GM18868 (cell line): ENCODE results near the gene ARHGAP8.
"Not testable (repeated sequence)": the region's sequence is repeated elsewhere in the genome, so short reads cannot be mapped to it uniquely, and the experiment has no call there.

ENCODE experiments used
- ATAC-seq: cut with Tn5 transposase; IDR thresholded peaks from one replicate; pipeline ENCODE4 v1.9.1; 2021; ENCODE audit warnings: mild to moderate bottlenecking, moderate library complexity; ENCODE audit not compliant: unreplicated experiment

ARHGAP8 gene

DNA sequence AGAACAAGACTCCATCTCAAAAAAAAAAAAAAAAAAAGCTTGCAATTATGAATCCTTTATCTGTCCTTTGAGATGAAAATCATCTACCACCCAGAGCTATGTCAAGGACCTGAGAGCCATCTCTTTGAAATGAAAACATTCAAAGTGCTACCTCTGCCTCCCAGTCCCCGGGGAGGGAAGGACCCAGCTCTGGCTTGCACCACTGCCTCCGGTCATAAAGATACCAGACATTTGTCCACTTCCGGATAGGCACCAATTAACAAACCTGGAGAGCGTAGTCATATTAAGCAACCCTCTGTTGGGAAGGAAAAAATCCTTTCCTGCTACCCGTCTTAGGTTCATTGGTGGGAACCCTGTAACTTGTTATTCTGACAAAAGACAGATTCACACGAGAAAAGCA, 98.6 kb downstream of the ARHGAP8 start:
- ATAC-seq, result no peak

DNA sequence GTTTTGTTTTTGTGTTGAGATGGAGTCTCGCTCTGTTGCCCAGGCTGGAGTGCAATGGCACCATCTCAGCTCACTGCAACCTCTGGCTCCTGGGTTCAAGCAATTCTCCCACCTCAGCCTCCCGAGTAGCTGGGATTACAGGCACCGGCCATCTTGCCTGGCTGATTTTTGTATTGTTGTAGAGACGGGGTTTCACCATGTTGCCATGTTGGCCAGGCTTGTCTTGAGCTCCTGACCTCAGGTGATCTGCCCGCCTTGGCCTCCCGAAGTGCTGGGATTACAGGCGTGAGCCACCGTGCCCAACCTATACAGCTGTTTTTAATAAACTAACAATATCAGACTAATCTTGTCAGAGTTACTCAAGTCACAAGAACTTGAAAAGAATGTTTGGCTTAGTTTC, 102.3 kb downstream of the ARHGAP8 start:
- ATAC-seq, result not testable (repeated sequence)

DNA sequence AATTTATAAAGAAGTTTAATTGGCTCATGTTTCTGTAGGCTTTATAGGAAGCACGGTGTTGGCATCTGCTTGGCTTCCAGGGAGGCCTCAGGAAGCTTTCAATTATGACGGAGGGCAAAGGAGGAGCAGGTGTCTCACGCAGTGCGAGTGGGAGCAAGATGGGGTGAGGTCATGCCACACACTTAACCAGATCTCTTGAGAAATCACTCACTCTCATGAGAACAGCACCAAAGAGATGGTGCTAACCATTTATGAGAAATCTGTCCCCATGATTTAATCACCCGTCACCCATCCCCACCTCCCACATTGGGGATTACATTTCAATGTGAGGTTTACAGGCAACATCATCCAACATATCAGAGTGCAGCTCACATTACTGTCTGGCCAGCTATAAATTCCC, 103.5 kb downstream of the ARHGAP8 start:
- no peak for ATAC-seq

DNA sequence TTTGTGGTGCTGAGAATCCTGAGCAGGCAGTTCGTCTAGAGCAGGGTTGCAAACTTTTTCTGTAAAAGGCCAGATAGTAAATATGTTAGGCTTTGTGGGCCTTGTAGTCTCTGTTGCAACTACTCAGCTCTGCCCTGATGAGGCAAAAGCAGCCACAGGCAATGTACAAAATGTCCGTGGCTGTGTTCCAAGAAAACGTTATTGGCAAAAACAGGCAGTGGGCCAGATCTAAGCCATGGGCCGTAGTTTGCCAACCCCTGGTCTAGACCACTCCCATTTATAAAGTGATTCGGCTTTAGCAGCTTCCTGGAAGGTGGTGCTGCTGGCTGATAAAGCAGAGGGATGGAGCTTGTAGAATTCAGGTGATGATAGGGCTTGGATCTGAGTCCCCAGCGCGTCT, 106.4 kb downstream of the ARHGAP8 start:
- ATAC-seq, result not testable (repeated sequence)

DNA sequence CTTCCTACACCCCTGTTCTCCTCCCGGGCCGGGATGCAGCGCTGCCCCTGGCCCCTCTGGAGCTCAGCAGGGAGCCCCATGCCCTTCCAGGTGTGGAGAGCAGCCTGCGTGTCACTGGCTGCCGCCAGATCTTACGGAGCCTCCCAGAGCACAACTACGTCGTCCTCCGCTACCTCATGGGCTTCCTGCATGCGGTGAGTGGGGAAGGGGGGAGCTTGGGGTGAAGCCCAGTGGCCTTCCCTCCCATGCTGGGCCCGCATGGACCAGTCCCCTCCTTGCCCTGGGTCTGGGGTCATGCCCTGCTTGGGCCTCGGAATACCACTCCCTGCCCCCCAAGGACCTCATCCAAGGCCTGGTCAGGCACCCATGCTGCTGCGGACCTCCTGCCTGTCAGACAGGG, 107.3 kb downstream of the ARHGAP8 start:
- ATAC-seq, result no peak

DNA sequence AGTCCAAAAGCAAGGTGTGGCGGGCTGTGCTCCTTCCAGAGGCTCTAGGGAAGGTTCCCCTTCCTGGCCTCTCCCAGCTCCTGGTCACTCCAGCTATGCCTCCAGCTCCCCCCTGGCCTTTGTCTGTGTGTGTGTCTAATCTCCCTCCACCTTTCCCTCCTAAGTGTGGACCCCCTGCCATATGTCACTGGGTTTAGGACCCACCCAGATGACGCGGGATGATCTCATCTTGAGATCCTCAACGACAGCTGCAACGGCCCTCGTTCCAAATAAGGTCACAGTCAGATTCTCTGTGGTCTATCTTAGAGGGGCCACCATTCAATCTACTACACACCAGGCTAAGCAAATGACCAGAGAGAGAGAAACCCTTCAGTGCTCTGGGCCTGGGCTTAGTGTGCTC, 107.9 kb downstream of the ARHGAP8 start:
- ATAC-seq, result no peak

DNA sequence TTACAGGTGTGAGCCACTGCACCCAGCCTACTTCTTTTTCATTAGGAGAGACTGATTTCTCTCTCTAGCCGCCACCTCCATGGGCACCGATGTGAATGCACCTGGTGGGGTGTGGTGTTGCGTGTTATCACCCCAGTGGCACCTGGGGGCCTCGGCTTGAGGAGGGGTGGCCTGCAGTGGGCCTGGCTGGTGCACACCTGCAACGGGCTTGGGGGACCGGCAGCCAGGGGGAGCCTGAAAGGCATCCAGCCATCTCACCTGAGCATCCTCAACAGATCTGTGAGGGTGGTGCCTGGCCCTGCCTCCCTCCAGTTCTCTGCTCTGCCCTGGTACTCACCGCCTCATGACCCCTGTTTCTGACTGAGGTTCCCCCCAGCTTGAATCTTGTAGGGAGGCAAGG, 108.9 kb downstream of the ARHGAP8 start:
- ATAC-seq, result no peak

DNA sequence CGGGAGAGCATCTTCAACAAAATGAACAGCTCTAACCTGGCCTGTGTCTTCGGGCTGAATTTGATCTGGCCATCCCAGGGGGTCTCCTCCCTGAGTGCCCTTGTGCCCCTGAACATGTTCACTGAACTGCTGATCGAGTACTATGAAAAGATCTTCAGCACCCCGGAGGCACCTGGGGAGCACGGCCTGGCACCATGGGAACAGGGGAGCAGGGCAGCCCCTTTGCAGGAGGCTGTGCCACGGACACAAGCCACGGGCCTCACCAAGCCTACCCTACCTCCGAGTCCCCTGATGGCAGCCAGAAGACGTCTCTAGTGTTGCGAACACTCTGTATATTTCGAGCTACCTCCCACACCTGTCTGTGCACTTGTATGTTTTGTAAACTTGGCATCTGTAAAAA, 109.9 kb downstream of the ARHGAP8 start:
- no peak for ATAC-seq

DNA sequence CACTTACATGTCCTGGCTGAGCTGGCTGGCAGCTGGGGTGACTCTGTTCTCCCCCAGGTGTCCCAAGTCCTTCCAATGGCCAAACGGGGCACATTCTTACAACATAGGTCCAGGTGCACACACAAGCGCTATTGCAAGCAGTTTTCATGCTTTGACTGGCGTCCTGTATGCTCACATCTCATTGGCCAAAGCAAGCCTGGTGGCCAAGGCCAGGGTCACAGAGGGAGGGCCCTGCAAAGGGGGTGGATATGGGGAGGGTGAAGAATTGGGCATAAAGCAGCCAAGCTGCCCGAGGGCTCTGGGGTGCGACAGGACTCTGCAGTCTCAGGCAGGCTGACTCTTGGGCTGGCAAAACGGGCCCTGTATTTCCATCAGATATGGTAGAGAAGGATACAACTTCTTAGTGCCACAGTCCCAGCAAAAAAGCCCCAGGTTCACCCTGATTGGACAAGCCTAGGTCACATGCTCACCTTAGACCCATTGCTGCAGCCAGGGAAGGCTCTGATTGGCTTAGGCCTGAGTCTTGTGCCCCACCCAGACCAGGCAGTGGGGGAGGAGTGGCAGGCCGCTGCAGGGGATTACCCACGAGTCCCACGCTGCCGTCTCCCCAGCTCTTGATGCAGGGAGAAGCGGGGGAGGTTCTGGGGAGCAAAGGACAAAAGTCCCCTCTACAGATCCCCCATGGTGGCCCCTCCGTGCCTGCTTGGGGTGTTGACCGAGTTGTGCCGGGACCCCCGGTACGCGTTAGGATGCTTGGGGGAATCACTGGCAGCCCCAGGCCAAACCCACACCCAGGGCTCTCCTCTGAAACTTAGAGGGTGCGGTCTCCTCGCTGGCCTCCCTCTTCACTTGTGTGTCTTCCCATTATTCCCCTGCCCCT, 110.8 kb downstream of the ARHGAP8 start:
- no peak for ATAC-seq

DNA sequence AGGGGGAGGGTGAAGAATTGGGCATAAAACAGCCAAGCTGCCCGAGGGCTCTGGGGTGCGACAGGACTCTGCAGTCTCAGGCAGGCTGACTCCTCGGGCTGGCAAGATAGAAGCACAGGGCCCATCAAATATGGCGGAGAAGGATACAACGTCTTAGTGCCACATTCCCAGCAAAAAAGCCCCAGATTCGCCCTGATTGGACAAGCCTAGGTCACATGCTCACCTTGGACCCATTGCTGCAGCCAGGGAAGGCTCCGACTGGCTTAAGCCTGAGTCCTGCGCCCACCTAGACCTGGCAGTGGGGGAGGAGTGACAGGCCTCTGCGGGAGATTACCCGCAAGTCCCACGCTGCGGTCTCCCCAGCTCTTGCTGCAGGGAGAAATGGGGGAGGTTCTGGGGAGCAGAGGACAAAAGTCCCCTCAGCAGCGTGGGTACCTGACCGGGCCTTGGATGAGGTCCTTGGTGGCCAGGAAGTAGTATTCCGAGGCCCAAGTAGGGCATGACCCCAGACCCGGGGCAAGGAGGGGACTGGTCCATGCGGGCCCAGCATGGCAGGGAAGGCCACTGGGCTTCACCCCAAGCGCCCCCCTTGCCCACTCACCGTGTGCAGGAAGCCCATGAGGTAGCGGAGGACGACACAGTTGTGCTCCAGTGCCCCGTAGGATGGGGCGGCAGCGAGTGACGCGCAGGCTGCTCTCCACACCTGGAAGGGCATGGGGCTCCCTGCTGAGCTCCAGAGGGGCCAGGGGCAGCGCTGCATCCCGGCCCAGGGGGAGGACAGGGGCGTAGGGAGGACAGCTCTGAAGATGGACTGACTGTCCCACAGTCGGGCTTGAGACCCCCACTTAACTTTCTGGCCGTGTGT, 113.0 kb downstream of the ARHGAP8 start:
- ATAC-seq, result no peak

DNA sequence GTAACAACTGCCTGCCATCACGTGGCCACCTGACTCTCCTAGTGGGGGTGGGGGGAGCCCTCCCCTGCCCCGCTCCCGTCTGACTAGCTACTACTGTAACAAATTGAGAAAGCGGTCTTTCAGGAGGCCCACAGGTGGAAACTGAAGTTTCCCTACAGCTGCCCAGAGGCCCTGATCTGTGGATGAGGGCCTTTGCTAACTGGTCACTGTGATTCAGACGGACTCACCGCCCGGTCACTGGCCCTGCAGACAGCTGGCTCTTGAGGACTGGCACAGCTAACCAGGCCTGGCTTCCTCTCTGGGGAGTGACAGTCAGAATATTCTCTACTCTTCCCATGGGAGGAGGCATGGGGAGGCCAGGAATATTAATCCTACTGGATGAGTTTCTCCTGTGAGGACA, 116.8 kb downstream of the ARHGAP8 start:
- no peak for ATAC-seq

DNA sequence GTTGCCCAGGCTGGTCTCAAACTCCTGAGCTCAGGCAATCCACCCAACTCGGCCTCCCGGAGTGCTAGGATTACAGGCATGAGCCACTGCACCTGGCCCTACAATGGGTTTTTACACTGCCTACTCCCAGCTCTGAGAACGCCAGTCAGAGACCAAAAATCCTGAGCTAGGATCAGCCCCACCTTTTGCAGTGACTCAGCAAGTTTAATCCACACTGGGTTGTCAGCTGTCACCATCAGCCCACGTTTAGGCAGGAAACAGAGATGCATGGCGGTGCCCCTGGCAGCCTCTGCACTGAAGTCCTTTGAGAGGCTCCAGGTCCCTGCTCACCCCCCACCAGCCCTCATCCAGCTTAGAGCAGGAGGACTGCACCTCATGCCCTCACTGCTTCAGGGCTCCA, 117.6 kb downstream of the ARHGAP8 start:
- ATAC-seq, result no peak

DNA sequence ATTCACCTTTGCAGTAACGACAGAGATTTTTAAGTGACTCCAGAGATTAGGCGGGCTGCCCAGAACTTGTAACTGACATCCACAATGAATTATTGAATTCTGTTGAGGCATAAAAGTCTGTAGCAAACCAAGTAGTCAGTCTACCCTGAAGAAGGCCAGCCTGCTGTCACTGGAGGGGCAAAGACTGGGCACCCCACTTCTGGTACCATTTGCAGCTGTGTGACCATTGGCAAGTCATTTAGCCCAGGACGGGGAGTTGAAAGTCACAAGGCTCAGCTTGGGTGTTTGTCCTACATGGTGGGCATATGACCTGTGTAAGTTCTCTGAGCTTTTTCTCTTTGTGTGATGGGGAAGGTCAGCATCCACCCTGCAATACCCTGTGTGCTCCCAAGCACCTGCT, 119.4 kb downstream of the ARHGAP8 start:
- ATAC-seq, result no peak

DNA sequence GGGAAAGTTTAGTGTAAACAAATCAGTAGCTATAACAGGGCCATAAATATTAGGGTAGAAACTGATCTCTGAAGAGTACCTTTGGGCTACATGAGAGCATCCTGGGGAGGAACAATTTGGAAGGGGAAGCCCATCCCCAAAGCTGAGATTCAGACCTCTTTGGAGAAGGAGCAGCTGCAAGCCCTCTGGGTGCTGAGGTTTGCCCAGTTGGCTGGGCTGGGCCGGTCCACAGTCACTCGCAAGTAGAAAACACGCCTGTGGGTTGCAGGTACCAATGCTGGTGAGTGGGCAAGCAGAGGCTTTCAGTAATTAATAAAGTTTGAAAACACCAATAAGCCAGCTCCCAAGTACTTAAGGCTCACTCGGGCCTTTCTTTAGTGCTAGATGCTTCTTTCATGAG, 124.5 kb downstream of the ARHGAP8 start:
- no peak for ATAC-seq

DNA sequence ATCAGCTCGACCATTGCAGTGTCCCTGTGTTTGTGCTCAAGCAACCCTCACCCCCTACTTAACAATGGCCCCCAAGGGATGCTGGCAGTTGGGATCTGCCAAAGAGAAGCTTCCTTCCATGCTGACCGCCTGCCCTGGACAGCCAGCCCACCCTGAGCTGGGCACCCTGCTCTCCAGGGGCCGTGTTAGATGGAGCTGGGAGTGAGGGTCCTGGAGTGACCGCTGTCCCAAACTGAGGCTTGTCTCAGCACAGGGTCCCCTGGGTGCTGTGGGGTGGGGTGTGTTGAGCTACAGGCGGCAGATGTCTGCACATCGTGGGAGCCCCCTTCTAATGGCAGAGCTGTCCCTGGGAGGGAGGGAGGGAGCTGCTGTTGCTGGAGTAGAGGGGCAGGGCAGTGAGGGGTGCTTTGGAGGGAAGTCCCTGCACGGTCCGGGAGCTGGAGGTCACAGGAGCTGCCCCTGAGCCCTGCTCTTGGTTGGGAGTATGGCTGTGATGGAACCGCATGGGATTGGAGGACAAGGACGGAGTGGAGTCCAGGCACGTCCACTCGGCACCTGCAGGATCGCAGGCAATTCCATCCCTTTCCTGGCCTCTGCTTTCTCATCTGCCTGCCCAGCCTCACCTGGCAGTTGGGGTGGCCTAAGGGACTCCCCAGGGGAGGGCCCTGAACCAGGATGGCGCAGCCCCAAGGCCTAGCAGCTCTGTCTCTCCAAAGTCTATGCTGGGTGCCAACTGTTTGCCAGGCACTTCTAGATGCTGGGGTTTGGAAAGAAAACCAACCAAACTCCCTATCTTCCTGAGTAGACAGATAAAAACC, 126.3 kb downstream of the ARHGAP8 start:
- ATAC-seq, result no peak

DNA sequence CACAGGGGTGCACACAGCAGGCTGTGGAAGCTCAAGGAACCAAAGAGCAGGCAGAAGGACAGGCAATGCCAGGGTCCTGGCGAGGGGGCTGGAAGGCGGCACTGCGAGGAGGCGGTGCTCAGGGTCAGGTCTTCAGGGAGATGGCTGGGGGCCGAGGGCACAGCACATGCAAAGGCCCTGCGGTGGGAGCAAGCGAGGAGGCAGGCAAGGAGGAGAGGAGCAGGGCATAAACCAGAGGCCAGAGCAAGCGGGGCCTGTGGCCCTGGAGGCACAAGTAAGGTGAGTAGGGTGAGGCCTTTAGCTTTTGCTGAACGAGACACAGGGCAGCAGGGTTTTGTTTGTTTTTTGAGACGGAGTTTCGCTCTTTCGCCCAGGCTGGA, 126.9 kb downstream of the ARHGAP8 start:
- no peak for ATAC-seq

DNA sequence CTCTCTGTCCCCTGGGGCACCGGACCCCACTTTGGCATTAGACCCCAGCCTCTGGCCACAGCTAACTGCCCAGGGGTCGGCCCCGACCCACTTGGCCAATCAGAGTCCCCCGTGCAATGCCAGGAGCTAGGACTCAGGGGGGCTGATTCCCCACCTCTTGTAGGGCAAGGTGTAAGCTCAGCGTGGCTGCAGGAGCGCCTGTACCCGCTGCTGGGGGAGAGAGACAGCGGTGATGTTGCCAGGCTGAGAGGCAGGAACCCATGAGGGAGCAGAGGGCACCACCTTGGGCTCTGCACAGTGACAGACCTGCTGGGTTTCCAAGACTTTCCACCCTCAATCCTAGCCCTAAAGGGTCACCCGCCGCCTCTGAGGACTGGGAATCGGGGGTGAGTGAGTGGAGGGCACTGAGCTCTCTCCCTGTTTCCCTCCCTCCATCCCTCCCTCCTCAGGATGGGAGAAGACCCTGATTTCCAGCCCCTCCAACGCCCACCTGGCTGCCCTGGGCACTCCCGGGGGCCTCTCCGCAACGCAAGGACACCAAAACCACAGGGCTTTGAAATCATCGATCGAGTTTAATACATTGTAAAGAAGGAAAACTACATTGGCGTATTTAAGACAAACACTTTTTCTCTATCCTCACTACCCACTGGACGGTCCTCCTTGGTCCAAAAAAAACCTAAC, 128.4 kb downstream of the ARHGAP8 start:
- ATAC-seq, result no peak

DNA sequence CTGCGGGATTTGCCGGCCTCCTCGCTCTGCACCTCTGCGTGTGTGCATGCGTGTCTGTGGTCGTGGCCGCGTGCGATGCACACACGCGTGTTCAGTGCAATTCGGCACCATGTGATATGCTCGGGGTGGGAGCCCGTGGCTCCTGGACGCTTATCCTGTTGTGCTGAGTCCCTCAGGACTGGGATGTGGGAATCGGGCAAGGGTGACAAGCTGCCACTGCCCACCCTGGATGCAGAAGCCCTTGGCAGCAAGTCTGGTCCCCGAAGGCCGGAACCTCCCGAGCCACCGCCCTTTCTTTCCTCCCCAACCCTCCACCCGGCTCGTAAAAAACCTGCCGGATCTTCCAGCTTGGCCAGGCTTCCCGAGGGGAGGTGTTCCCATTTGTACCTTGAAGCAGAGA, 129.2 kb downstream of the ARHGAP8 start:
- no peak for ATAC-seq

DNA sequence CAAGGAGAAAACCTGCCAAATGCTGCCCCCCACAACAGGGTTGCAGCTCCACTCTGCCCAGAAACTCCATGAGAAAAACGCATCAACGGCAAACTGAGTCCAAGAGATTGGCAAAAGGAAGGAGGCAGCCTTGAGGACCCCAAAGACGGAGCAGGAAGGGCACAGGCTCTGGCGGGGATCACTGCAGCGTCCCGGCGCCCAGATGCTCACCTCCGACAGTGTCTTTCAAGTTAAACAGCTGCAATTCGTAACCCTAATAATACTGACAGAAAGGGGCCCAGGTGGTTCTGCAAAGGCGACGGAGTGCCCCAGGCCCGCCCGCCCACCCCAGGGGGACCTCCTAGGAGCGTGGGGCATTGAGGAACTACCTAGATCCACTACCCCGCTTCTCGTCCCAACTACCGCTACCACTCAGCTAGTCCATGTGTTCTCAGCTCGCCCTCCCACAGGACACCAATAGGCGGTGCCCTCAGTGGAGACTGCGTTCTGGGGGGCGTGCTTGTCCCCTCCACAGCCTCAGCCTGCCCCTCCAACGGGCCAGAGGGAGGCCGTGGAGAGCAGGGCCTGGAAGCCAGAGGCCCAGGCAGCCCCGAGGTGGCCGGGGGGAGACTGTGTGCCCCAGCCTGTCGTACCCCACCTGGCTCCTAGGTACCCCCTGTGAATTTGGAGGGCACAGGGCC, 130.0 kb downstream of the ARHGAP8 start:
- ATAC-seq, result no peak

DNA sequence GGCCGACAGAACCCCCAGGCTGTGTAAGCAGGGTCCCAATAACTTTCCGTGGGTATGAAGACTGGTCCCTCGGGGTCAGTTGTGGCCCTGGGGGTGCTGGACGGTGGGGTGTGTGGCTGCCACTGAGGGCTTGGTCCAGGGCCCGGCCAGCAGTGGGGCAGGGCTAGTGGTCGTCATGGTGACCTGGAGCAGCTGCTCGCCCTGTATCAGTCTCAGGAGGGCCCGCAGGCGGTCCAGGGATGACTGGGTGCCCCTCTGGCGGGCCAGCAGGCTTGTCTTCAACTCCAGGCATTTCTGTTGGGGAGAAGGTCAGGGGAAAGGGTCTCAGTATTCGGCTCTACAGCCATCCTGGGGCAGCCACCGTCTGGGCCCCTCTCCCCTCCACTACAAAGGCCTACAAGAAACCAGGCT, 130.6 kb downstream of the ARHGAP8 start:
- ATAC-seq, result no peak
